ENCODE measurements around the gene PGP.
A peak's percentile ranks its signal among the peaks of the same experiment; 100 is the strongest.
"Not testable (repeated sequence)": the region's sequence is repeated elsewhere in the genome, so short reads cannot be mapped to it uniquely, and the experiment has no call there.

PGP gene

GRCh38 chr16:2213817-2214718 is 572 bp downstream of the PGP start:
- no peak for DNase-seq

DNA sequence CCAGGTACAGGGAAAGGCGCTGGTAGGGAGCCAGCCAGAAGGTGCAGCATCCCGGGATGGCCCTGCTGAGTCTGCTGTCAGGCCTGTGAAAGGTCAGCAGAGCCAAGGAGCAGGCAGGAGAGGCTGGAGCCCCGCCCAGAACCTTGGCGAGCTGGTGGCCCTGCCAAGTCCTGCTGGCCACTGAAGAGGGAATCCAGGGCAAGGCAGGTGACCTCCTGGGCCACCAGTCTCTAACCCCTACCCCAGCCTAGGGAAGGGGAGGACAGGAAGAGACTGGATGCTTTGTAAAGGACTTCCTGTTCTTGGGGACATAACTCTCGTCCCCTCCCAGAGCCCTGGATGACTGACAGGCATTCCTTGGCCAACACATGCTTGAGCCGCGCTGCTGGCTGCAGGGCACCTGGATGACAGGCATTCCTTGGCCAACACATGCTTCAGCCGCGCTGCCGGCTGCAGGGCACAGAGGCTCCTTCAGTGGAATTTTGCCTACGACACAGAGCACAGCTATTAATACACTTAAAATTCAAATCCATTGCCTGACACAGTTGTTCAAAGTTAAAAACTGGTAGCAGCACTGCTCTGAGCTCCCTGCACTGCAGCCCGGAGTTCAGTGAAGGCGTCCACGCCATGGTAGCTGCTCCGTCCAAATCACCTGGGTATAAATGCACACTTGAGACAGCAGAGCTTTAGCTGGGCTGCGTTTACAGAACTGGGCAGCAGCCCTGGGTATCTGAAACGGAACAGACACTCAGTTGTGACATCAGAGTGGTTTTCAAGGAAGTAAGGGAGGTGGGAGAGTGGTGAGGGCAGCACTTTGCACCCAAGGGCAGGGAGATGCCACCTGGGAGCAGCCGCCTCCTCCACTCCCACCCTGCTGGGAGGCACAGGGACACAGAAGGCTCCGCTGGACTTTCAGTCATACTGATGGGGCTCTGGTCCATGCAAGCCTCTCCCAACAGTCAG is 2.0 kb downstream of the PGP start:
- peak; percentile 46 for DNase-seq

DNA sequence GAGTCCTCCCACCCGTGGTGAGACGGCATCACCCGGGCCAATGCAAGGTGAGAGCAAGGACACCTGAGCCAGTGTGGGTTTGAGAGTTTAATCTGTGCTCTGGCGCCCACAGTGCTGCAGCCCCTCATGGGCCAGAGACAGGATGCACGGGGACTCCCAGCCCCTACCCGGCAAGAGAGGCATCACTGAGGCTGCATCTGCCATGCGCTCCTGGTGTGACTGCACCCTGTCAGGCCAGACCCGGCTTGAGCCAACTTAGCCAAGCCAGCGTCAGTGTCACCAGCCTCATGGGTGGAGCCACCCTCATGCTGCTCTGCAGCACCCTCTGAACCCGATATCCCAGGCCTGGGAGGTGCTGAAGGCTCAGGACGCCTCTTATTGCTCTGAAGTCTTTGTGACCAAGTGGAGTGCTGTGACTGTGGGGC is 2.7 kb downstream of the PGP start:
- DNase-seq, result no peak

GRCh38 chr16:2210386-2211365 is 4.0 kb downstream of the PGP start, which contains the start of gene BRICD5:
BRICD5 (minus strand) TSS chr16:2210863; CDS start chr16:2210833, 30 bp downstream.
- no peak for DNase-seq

- no peak for DNase-seq
These were observed 4.7 kb downstream of the PGP start for GRCh38 chr16:2210009-2210332.

DNA sequence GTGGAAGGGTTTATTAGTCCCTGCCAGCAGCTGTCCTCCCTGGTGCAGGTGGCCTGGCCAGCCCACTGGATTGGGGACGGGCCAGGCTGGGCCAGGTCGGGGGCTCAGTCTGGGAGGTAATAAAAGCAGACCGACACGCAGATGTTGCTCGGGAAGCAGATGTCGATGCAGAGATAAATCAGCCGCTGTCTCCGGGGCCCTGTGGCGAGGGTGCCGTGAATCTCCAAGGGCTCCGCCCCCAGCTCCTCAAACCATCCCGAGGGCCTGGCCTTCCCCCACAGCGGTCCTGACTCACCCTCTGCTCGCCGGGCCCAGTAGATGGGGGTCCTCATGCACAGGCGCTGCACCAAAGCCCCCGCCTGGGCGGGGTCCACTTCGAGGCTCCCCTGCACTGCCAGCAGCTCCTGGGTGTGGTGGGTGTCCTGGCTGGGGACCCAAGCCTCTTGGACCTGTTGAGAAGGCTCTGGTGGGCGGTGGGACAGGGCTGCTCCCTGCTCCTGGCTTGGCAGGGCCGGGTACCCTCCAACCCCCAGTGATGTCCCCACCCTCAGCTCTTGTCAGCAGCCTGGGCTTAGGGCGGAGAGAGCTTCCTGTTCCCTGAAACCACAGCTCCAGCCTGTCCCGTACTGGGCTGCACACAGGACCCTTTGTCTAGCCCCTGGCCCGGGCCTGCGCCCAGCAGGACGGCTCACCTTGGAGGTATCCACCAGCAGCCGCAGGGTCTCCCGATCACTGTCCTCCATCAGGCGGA is 5.2 kb downstream of the PGP start:
- no peak for DNase-seq

- no peak for DNase-seq
These were observed 5.9 kb downstream of the PGP start for GRCh38 chr16:2208772-2209171.

- no peak for DNase-seq
These were observed 6.3 kb downstream of the PGP start for GRCh38 chr16:2208308-2208707.

DNA sequence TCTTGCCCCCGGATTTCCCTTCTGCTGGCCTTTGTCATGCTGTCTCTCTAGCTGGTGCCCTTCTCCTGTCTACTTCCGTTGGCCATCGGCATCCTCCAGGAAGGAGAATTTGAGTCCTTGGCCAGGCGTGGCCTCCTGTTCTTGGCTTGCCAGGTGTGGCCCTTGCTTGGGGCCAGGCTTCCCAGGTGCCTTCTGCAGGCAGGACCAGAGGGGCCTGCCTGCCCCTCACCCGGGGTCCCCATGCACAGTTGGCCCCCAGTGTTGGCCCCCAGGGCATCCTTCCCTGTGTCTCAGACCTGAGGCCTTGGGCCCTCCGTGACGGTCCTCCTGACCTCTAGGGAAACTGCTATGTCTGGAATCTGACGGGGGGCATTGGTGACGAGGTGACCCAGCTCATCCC is 6.8 kb downstream of the PGP start:
- DNase-seq, result no peak

DNA sequence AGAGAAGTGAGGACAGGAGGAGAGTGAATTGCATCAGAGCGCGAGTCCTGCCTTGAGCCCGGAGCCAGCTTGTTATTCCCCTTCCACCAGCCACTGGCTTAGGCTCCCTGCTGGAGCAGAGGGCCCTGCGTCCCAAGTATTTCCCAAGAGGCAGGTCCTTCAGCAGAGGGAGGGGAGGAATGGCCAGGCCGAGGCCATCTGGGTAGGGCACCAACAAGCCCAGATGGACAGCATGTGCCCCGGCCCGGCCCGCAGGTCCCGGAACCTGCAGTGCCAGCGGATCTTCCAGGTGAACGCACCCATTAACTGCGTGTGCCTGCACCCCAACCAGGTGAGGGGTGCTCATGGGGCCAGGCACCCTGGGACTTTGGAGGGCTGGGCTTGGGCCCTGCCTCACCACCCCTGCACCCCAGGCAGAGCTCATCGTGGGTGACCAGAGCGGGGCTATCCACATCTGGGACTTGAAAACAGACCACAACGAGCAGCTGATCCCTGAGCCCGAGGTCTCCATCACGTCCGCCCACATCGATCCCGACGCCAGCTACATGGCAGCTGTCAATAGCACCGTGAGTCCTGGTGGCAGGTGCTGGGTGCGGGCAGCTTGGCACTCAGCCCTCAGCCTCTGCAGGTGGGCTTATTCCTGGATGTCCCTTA is 7.7 kb downstream of the PGP start:
- peak; percentile 47 for DNase-seq

- DNase-seq, result no peak
These were observed 8.2 kb downstream of the PGP start for GRCh38 chr16:2206420-2206779.

DNA sequence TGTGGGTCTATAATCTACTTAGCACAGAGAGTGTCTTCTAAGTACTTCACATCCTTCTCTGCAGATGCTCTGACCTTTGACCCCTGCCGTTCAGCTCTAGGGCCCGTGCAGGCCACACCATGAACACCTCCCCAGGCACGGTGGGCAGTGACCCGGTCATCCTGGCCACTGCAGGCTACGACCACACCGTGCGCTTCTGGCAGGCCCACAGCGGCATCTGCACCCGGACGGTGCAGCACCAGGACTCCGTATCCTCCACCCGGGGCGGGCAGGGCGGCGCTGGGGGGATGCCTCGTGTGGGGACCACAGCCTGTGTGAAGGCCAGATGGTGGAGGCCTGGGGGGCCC is 8.7 kb downstream of the PGP start:
- DNase-seq, result no peak

DNA sequence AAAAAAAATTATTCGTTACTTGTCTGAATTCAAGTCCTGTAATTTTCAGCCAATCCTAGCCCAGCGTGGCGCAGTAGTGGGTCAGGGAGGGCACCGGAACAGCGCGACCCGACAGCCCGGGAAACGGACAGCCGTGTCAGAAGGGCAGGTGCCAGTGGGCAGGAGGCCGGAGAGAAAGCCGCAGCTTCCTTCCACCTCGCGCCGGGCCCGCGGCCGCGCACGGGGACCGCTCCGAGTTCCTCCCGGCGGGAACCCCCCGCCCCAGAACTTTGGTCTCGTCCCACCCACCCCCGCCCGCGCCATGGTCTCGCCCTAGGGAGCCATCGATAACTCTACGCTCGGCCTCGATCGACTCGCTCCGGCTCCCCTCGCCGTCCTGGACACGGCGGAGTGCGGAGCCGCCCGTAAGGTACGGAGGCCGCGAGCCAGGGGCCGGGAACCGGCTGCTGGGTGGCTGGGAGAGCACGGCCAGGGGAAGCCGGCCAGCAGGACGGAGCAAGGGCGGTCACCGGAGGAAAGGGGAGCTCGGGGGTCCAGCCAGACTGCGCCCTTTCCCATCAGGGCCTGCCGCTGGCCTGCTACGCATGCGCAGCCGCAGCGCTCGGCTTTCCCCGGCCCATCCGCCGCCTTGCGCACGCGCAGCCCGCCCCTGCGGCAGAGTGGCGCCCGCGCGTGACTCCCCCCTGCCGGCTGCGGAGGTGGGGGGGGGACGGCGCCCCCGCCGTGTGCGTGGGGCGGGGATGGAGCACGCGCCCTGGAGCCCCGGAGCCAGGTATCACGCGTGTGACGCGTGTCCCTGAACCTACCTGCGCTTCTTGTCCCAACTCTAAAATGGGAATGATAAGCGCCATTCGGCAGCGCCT is 9.3 kb downstream of the PGP start, which contains the start of gene MLST8:
TSS of gene MLST8 (plus strand) at position 351 of the 863 bp plus-strand sequence. CDS start 632 bp downstream, outside the sequence.
- DNase-seq, result peak; percentile 83

DNA sequence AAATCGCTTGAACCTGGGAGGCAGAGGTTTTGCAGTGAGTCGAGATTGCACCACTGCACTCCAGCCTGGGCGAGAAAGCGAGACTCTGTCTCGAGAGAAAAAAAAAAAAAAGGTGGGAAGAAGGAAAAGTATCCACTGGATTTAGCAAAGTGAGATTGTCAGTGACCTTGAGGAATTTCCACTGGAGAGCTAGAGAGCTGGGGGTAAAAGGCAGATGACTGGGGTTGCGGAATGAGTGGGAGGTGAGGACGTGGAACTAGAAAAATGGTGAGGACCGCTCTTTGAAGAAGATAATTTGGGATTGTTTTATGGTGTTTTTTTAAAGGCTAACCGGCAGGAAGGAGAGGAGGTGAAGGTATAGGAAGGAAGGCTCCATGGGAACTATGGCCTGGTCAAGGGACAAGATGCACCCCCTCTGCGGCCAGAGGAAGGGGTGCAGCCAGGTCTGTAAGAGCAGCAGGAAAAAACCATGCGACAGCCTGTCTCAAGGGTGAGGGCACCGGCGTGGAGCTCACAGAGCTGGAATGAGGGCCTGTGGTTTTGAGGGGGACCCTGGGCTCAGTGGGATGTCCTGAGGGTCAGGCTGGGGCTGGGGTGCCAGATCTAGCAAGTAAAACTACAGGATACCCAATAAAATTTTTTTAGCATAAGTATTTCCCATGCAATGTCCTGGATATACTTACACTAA is 10.1 kb downstream of the PGP start:
- no peak for DNase-seq

GRCh38 chr16:2203119-2203688 is 11.4 kb downstream of the PGP start:
- not testable (repeated sequence) for DNase-seq

GRCh38 chr16:2200313-2200712 is 14.3 kb downstream of the PGP start:
- no peak for DNase-seq

DNA sequence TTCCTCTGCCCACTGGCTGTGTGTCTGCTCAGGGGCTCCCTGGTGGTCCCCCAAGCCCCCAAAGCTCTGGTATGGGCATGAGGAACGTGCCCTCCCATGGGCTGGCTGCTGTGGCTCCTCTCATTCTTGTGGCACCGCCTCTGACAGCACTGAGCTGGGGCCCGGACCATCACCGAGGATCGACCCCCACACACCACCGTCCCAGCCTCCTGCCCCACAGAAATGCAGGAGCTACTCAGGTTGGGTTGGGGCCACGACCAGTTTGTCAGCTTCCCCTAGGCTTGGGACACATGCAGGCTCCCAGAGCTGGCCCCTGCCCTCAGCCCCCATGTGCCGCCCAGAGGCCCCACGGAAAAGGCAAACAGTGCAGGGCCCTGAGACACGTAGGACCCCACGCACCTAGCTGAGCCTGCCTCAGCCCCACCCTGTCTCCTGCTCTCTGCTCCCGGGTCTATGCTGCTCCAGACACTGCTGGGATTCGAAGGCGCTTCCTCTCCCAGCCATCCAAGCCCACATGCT is 15.0 kb downstream of the PGP start:
- no peak for DNase-seq

DNA sequence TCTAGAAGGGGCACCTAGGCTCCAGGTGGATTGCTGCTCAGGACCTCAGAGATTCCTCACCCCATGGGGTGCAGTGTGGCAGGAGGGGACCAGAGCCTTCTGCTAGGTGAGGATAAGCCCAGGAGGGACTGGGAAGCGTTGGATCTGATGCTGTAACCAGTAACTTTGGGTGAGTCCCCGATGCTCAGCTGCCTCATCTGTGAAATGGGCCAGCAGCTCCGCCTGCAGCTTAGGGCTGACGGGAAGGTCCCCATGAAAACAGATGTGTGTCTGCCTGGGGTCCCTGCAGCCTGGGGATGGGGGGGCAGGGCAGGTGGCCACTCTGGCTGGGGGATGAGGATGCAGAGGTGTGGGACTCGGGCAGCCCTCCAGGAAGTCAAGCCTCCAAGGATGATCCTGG is 15.5 kb downstream of the PGP start:
- DNase-seq, result no peak

GRCh38 chr16:2198283-2198682 is 16.4 kb downstream of the PGP start:
- DNase-seq, result no peak
